Renal cortex interstitium (tissue), 11 donors: ENCODE measurements around the gene GMDS. TPM values are rescaled to one million over a fixed set of nuclear protein-coding genes. Genes with fewer than 3 reads are reported as not detected.
A peak's percentile ranks its signal among the peaks of the same experiment; 100 is the strongest.
"Not testable (repeated sequence)": the region's sequence is repeated elsewhere in the genome, so short reads cannot be mapped to it uniquely, and the experiment has no call there.

ENCODE experiments used
- DNase-seq, 11 donors: peaks; one replicate each; pipeline ENCODE4 v3.0.0-alpha.2; 2013; ENCODE audit warnings: low read depth in 9 of 11, low spot score in 4 of 11; ENCODE audit errors: extremely low read depth in 1 of 11
- polyA plus RNA-seq, 3 donors: library from polyadenylated mRNA; unstranded; fragments of 120-200 nt; gene quantifications; one replicate each; pipeline ENCODE4 v1.2.1, GENCODE V29; 2013; ENCODE audit not compliant: insufficient read length in 3 of 3

The GMDS gene
- polyA plus RNA-seq, 3 donors, result 62.2 to 72.8 (median 67.5) TPM

GRCh38 chr6:1846611-1847010, 398.8 kb downstream of the GMDS start:
- no peak for DNase-seq

GRCh38 chr6:1845543-1845942, 399.9 kb downstream of the GMDS start:
- DNase-seq, result not testable (repeated sequence)

GRCh38 chr6:1842334-1842733, 403.1 kb downstream of the GMDS start:
- no peak for DNase-seq

- DNase-seq, result no peak
Observed at GRCh38 chr6:1841136-1841535, 404.3 kb downstream of the GMDS start.

GRCh38 chr6:1840491-1841121, 404.8 kb downstream of the GMDS start:
- no peak for DNase-seq

- no peak for DNase-seq
Observed at GRCh38 chr6:1839361-1839760, 406.0 kb downstream of the GMDS start.

GRCh38 chr6:1838604-1839213, 406.7 kb downstream of the GMDS start:
- no peak for DNase-seq

GRCh38 chr6:1837826-1838225, 407.6 kb downstream of the GMDS start:
- DNase-seq, result no peak

- no peak for DNase-seq
Observed at GRCh38 chr6:1836690-1837089, 408.7 kb downstream of the GMDS start.

GRCh38 chr6:1834646-1835516, 410.5 kb downstream of the GMDS start:
- DNase-seq, result no peak

- peak in 6 of 11 donors; percentile 64 to 77 (median 76) for DNase-seq
Observed at GRCh38 chr6:1834207-1834606, 411.2 kb downstream of the GMDS start.

GRCh38 chr6:1832844-1833787, 412.3 kb downstream of the GMDS start:
- DNase-seq, result peak in 8 of 11 donors; percentile 61 to 85 (median 74)

GRCh38 chr6:1832358-1832757, 413.0 kb downstream of the GMDS start:
- no peak for DNase-seq

- no peak for DNase-seq
Observed at GRCh38 chr6:1827984-1828793, 417.2 kb downstream of the GMDS start.

- no peak for DNase-seq
Observed at GRCh38 chr6:1825926-1826325, 419.5 kb downstream of the GMDS start.

- no peak for DNase-seq
Observed at GRCh38 chr6:1825277-1825676, 420.1 kb downstream of the GMDS start.

GRCh38 chr6:1821513-1822183, 423.8 kb downstream of the GMDS start:
- DNase-seq, result no peak

- DNase-seq, result no peak
Observed at GRCh38 chr6:1821164-1821512, 424.3 kb downstream of the GMDS start.
